GM10248 (cell line): ENCODE data around the gene ADAMTSL2.

Experiments used
- CTCF ChIA-PET: fragments of 300-600 bp; sonication (Branson Sonifier 250); formaldehyde crosslinking; extraction: SDS; loops from one replicate; lab custom pipeline; 2021; ENCODE audit warnings: antibody characterized with exemption; lab: Yijun Ruan, JAX
- POLR2A ChIA-PET: fragments of 350-650 bp; sonication (Branson Sonifier 250); formaldehyde crosslinking; extraction: SDS; loops from one replicate; lab custom pipeline; 2020; ENCODE audit warnings: antibody characterized with exemption; lab: Yijun Ruan, JAX
- DNase-seq: peaks from one replicate; pipeline ENCODE4 v3.0.0; 2012; ENCODE audit errors: extremely low spot score
- TF ChIP-seq, protein P1 (sequence below): IDR thresholded peaks from 2 replicates; pipeline ENCODE4 v1.5.1; 2012; ENCODE audit warnings: mild to moderate bottlenecking, low read depth; ENCODE audit errors: extremely low read depth, missing control alignments, control extremely low read depth

Gene ADAMTSL2

DNA sequence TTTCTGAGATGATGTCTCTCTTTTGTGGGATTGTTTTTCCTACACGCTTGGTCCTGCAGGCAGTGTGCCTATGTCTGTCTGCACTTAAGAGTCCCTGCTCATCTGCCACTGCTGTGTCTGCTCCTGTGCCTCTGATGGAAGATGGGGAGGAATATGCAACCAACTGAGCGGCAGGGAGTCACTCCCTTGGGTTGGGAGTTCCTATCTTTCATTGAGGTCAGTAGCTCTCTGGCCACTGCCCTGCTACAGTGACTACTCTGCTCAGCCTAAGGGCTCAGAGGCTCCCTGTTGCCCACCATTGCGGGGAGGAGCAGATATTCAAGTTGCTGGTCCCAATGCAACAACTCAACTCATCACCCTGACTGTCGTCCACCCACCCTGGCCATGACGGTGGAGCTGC, 88.1 kb downstream of the ADAMTSL2 start:
- CTCF ChIA-PET = no interaction called here
- TF ChIP-seq, protein P1, sequence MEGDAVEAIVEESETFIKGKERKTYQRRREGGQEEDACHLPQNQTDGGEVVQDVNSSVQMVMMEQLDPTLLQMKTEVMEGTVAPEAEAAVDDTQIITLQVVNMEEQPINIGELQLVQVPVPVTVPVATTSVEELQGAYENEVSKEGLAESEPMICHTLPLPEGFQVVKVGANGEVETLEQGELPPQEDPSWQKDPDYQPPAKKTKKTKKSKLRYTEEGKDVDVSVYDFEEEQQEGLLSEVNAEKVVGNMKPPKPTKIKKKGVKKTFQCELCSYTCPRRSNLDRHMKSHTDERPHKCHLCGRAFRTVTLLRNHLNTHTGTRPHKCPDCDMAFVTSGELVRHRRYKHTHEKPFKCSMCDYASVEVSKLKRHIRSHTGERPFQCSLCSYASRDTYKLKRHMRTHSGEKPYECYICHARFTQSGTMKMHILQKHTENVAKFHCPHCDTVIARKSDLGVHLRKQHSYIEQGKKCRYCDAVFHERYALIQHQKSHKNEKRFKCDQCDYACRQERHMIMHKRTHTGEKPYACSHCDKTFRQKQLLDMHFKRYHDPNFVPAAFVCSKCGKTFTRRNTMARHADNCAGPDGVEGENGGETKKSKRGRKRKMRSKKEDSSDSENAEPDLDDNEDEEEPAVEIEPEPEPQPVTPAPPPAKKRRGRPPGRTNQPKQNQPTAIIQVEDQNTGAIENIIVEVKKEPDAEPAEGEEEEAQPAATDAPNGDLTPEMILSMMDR = no peak
- POLR2A ChIA-PET = no interaction called here
- DNase-seq = no peak
